Measurements from ENCODE around the gene LYL1.

Gene LYL1

GRCh38 chr19:13060964-13061927 lies 41.4 kb downstream of the LYL1 start:
- peak overlapping the region; percentile 29 for H3K4me3 ChIP-seq (ENCODE audit: control insufficient read depth, low read depth, low read length)
- DNase-seq (ENCODE audit: low read depth), result peak; percentile 75
- TF ChIP-seq CTCF (conservative IDR thresholded peaks at IDR 0.05; ENCODE audit: control insufficient read depth, insufficient read depth, low read depth, low read length), result peak; percentile 86

- TF ChIP-seq CTCF (conservative IDR thresholded peaks at IDR 0.05; ENCODE audit: control insufficient read depth, insufficient read depth, low read depth, low read length), result no peak
- no peak overlapping the region for H3K4me3 ChIP-seq (ENCODE audit: control insufficient read depth, low read depth, low read length)
- peak; percentile 35 for DNase-seq (ENCODE audit: low read depth)
Observed at GRCh38 chr19:13060233-13060963, 42.3 kb downstream of the LYL1 start.

DNA sequence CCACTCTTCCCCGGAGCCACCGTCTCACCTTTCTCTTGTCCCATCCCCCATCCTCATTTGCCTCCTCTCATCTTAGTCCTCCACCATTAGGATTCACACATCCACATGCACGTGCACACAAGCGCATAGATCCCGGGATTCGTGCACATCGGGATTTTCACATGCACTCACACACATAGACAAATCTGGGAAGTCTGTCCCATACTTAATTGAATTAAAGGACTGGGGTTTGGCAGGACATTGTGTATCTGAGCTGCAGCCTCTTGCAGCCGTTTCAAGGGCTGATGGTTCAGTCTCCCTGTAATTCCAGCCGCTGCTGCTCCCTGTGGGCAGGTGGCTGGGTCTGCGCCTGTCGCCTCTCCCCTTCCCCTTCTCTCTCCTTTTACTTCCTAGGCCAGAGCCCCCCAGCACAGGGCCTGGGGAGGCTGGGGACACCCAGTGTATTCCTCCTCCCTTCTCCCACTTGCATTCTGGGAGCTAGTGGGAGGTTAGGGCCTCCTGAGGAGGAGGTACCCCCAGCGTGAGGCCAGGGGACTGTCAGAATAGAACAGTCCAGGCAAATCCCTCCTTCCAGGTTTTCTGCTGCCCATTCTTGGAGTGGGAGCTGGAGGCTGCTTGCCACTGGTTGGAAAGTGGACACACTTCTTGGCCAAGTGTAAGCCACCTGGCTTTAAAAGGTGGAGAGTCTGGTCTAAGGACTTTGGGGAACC lies 43.6 kb downstream of the LYL1 start:
- H3K4me3 ChIP-seq (ENCODE audit: control insufficient read depth, low read depth, low read length), result no peak overlapping the region
- peak; percentile 30 for DNase-seq (ENCODE audit: low read depth)
- peak; percentile 4 for TF ChIP-seq CTCF (conservative IDR thresholded peaks at IDR 0.05; ENCODE audit: control insufficient read depth, insufficient read depth, low read depth, low read length)

GRCh38 chr19:13057744-13058143 lies 44.9 kb downstream of the LYL1 start:
- DNase-seq (ENCODE audit: low read depth), result no peak
- no peak for TF ChIP-seq CTCF (conservative IDR thresholded peaks at IDR 0.05; ENCODE audit: control insufficient read depth, insufficient read depth, low read depth, low read length)
- no peak overlapping the region for H3K4me3 ChIP-seq (ENCODE audit: control insufficient read depth, low read depth, low read length)

GRCh38 chr19:13057147-13057572 lies 45.5 kb downstream of the LYL1 start:
- no peak for TF ChIP-seq CTCF (conservative IDR thresholded peaks at IDR 0.05; ENCODE audit: control insufficient read depth, insufficient read depth, low read depth, low read length)
- DNase-seq (ENCODE audit: low read depth), result no peak
- no peak overlapping the region for H3K4me3 ChIP-seq (ENCODE audit: control insufficient read depth, low read depth, low read length)

- peak; percentile 76 for DNase-seq (ENCODE audit: low read depth)
- no peak for TF ChIP-seq CTCF (conservative IDR thresholded peaks at IDR 0.05; ENCODE audit: control insufficient read depth, insufficient read depth, low read depth, low read length)
- no peak overlapping the region for H3K4me3 ChIP-seq (ENCODE audit: control insufficient read depth, low read depth, low read length)
Observed at GRCh38 chr19:13056052-13056660, 46.5 kb downstream of the LYL1 start.
